HepG2 (cell line): ENCODE measurements around the gene HBA1. TPM values are rescaled to one million over a fixed set of nuclear protein-coding genes. Genes with fewer than 3 reads are reported as not detected.

Source experiments
- ATAC-seq: fragments of 200-7000 bp; cut with Tn5 transposase; 3 replicates; pipeline ENCODE4 v1.9.1; 2020; ENCODE audit warnings: mild to moderate bottlenecking, moderate library complexity
- BruUV-seq: library from RNA; stranded (reverse); fragments of 400-500 nt; replicated peaks from 2 replicates; lab custom pipeline; 2021; lab: Mats Ljungman, UMichigan
- CTCF ChIA-PET: fragments of 300-600 bp; formaldehyde crosslinking; extraction: SDS; loops from one replicate; lab custom pipeline; 2021; ENCODE audit warnings: low total read pairs, inconsistent platforms, low intra/inter-chr PET ratio; lab: Yijun Ruan, JAX
- POLR2A ChIA-PET: fragments of 350-600 bp; sonication (Branson Sonifier 250); formaldehyde crosslinking; loops from one replicate; lab custom pipeline; 2020; ENCODE audit warnings: antibody characterized with exemption, inconsistent platforms; lab: Yijun Ruan, JAX
- DNase-seq: peaks from one replicate; pipeline ENCODE4 v3.0.0-alpha.2; 2015; ENCODE audit warnings: low spot score
- FAIRE-seq: peaks from 3 replicates; lab custom pipeline; 2011; peaks lifted over from hg19 to GRCh38; lab: Jason Lieb, UNC
- H2AFZ ChIP-seq: one replicate; pipeline ENCODE4 v1.6.1; 2011; ENCODE audit warnings: low read length, inconsistent platforms
- H3K27ac ChIP-seq: fragments of 300-600 bp; 3 replicates; pipeline ENCODE4 v1.8.0; 2011; ENCODE audit warnings: mixed run types, mild to moderate bottlenecking, mixed read lengths, low read length, inconsistent platforms; ENCODE audit not compliant: insufficient read depth; ENCODE audit errors: extremely low read length
- H3K27me3 ChIP-seq, 2 experiments: fragments of 200-600 bp in 1 of 2; 2 replicates in 1 of 2; 3 replicates in 1 of 2; pipeline versions ENCODE4 v1.6.0 to v1.8.0; 2011; ENCODE audit warnings: low read length in 2 of 2, mild to moderate bottlenecking in 2 of 2, moderate library complexity in 2 of 2, inconsistent platforms in 1 of 2; ENCODE audit not compliant: insufficient read depth in 2 of 2, control insufficient read depth in 1 of 2
- H3K36me3 ChIP-seq, 2 experiments: fragments of 200-600 bp in 1 of 2; replicated peaks in 1 of 2; 2 replicates in 1 of 2; 3 replicates in 1 of 2; pipeline versions ENCODE4 v1.5.1 to v1.8.0; 2011; ENCODE audit warnings: low read length in 2 of 2, inconsistent platforms in 1 of 2; ENCODE audit not compliant: insufficient read depth in 2 of 2, control insufficient read depth in 1 of 2
- H3K4me1 ChIP-seq: 2 replicates; pipeline ENCODE4 v1.5.1; 2012; ENCODE audit warnings: low read length, inconsistent platforms; ENCODE audit not compliant: insufficient read depth
- H3K4me2 ChIP-seq: 2 replicates; pipeline ENCODE4 v1.6.0; 2011; ENCODE audit warnings: low read depth, low read length, inconsistent platforms
- H3K4me3 ChIP-seq, 3 experiments: fragments of 200-600 bp in 1 of 3; sonication (generic), shearing (Covaris generic) in 1 of 3; replicated peaks in 1 of 3; 2 replicates each; pipeline ENCODE4 v1.5.1; 2011 to 2016; ENCODE audit warnings: low read length in 3 of 3, inconsistent platforms in 2 of 3, low read depth in 2 of 3, mild to moderate bottlenecking in 2 of 3, control low read depth in 1 of 3, mixed read lengths in 1 of 3; ENCODE audit not compliant: insufficient read depth in 1 of 3
- H3K79me2 ChIP-seq: one replicate; pipeline ENCODE4 v1.6.1; 2011; ENCODE audit warnings: low read length, inconsistent platforms; ENCODE audit not compliant: insufficient read depth
- H3K9ac ChIP-seq: 2 replicates; pipeline ENCODE4 v1.6.0; 2011; ENCODE audit warnings: mild to moderate bottlenecking, low read depth, low read length, inconsistent platforms; ENCODE audit not compliant: insufficient read depth
- H3K9me3 ChIP-seq: 2 replicates; pipeline ENCODE4 v1.5.1; 2012; ENCODE audit warnings: mild to moderate bottlenecking, low read length
- H4K20me1 ChIP-seq: 2 replicates; pipeline ENCODE4 v1.6.0; 2011; ENCODE audit warnings: inconsistent platforms, mild to moderate bottlenecking, low read length, moderate library complexity; ENCODE audit not compliant: insufficient read depth
- BRD4 ChIP-seq: sonication (generic); formaldehyde crosslinking; IDR thresholded peaks from 2 replicates; pipeline ENCODE4 v1.4.0; 2020; ENCODE audit warnings: missing genetic modification reagents
- CENPBD1 ChIP-seq: sonication (generic); formaldehyde crosslinking; IDR thresholded peaks from 2 replicates; pipeline ENCODE4 v1.8.0; 2022; ENCODE audit warnings: missing genetic modification reagents, low read depth, mild to moderate bottlenecking, borderline replicate concordance
- FOXM1 ChIP-seq: sonication (generic); formaldehyde crosslinking; IDR thresholded peaks from 2 replicates; pipeline ENCODE4 v1.5.0; 2020; ENCODE audit warnings: missing genetic modification reagents
- NCOR1 ChIP-seq: fragments of 200-600 bp; sonication (generic); IDR thresholded peaks from 2 replicates; pipeline ENCODE4 v1.7.0; 2017; ENCODE audit warnings: antibody characterized with exemption, low read length, borderline replicate concordance
- POLR2A ChIP-seq, 2 experiments: IDR thresholded peaks; 2 replicates each; pipeline ENCODE4 v1.6.1; 2011; ENCODE audit warnings: low read depth in 2 of 2, low read length in 2 of 2, mild to moderate bottlenecking in 1 of 2, moderate library complexity in 1 of 2; ENCODE audit not compliant: insufficient read depth in 1 of 2
- PRPF4 ChIP-seq: fragments of 200-400 bp; formaldehyde crosslinking; IDR thresholded peaks from 2 replicates; pipeline ENCODE4 v1.6.1; 2016; ENCODE audit warnings: low read length, low read depth; ENCODE audit not compliant: poor library complexity, severe bottlenecking
- REXO4 ChIP-seq: sonication (generic); formaldehyde crosslinking; IDR thresholded peaks from 2 replicates; pipeline ENCODE4 v1.8.0; 2022; ENCODE audit warnings: missing genetic modification reagents, mild to moderate bottlenecking, borderline replicate concordance
- ZBTB38 ChIP-seq: sonication (generic); formaldehyde crosslinking; IDR thresholded peaks from 2 replicates; pipeline ENCODE4 v1.5.1; 2020; ENCODE audit warnings: mild to moderate bottlenecking, missing genetic modification reagents
- ZNF549 ChIP-seq: sonication (generic); formaldehyde crosslinking; IDR thresholded peaks from 2 replicates; pipeline ENCODE4 v1.5.0; 2020; ENCODE audit warnings: missing genetic modification reagents
- ZNF878 ChIP-seq: sonication (generic); formaldehyde crosslinking; IDR thresholded peaks from 2 replicates; pipeline ENCODE4 v1.8.1; 2023; ENCODE audit warnings: mild to moderate bottlenecking, missing genetic modification reagents, moderate library complexity
- WGBS: methylation state at CpG from one replicate; pipeline ENCODE4 v1.1.6; 2017; ENCODE audit warnings: low lambda C conversion rate; 5-methylcytosine and 5-hydroxymethylcytosine counted together
- in situ Hi-C: cut with HindIII; loops from 2 replicates; pipeline ENCODE4 v1.10.0; 2017; ENCODE audit warnings: low pct_unique_long_range_greater_than_20kb; ENCODE audit not compliant: extremely low pct_ligation_motif_present
- intact Hi-C: fragments of 100-400 bp; cut with micrococcal nuclease; formaldehyde crosslinking; loops from one replicate; pipeline ENCODE4 v1.10.0; 2022; ENCODE audit not compliant: unreplicated experiment
- polyA plus RNA-seq, 8 experiments: library from polyadenylated mRNA; depleted of rRNA in 3 of 8; stranded (reverse) in 7 of 8; unstranded in 1 of 8; fragments of >200 nt; fragmentation: Illumina TruSeq in 4 of 8; extraction: Trizol in 4 of 8; gene quantifications; 2 replicates each; pipeline versions ENCODE4 v1.2.1 to v1.2.3, GENCODE V29; 2011 to 2016; ENCODE audit warnings: low read depth in 4 of 8, missing spikeins in 1 of 8, mixed read lengths in 1 of 8; ENCODE audit not compliant: insufficient read depth in 1 of 8
- total RNA-seq, 5 experiments: library from RNA; depleted of rRNA; stranded (reverse); fragments of >200 nt; fragmentation: Illumina TruSeq; extraction: Trizol; gene quantifications; 2 replicates each; pipeline ENCODE4 v1.2.3, GENCODE V29; 2016; ENCODE audit warnings: low read depth in 1 of 5
- TF ChIP-seq, protein P1 (sequence below): sonication (generic); formaldehyde crosslinking; IDR thresholded peaks from 2 replicates; pipeline ENCODE4 v1.5.0; 2020; ENCODE audit warnings: missing genetic modification reagents

Gene HBA1
- total and polyA plus RNA-seq, 2 of the 13 experiments (the other 11 are each of a cell fraction or from before 2014, with no cell fraction given): 0.59 TPM; not detected in 1

- intact Hi-C loops: no loop called here
- Histone ChIP-seq H3K79me2 (peaks cover 7% of the 10 kb centered on the region), H3K4me2 (no peak overlapping the region), H3K4me1 (no peaks in the 10 kb centered on the region)
- DNase-seq: no peak
- POLR2A ChIA-PET: no interaction called here
- TF ChIP-seq FOXM1 (CRISPR knock-in tag) (no peak), POLR2A (IDR thresholded peaks at IDR 0.05; ENCODE audit: insufficient read depth in 1 of 2, low read depth in 2 of 2, low read length in 2 of 2) (no peak), NCOR1 (no peak), ZNF549 (CRISPR knock-in tag) (no peak), PRPF4 (no peak), ZBTB38 (CRISPR knock-in tag) (no peak)
- TF ChIP-seq, protein P1, sequence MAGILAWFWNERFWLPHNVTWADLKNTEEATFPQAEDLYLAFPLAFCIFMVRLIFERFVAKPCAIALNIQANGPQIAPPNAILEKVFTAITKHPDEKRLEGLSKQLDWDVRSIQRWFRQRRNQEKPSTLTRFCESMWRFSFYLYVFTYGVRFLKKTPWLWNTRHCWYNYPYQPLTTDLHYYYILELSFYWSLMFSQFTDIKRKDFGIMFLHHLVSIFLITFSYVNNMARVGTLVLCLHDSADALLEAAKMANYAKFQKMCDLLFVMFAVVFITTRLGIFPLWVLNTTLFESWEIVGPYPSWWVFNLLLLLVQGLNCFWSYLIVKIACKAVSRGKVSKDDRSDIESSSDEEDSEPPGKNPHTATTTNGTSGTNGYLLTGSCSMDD: no peak
- TF ChIP-seq, all 625 proteins: peak for 0
- H3K4me3 ChIP-seq: no peak overlapping the region
- CTCF ChIA-PET: no interaction called here
- no peak overlapping the region for H3K27ac ChIP-seq
- no peaks in the 10 kb centered on the region for H4K20me1 ChIP-seq
- no peak overlapping the region for H2AFZ ChIP-seq
- H3K9ac ChIP-seq: no peak overlapping the region
- no peaks in the 10 kb centered on the region for H3K9me3 ChIP-seq
- 100% methylated on average over 2 of the region's 2 CpGs for WGBS
- H3K36me3 ChIP-seq: peaks cover 0 to 21% of the 10 kb centered on the region in 2 experiments; a peak in 2 of 5 replicates
- no TSS peak for BruUV-seq
- no peaks in the 10 kb centered on the region for H3K27me3 ChIP-seq
- in situ Hi-C loops: no loop called here
- ATAC-seq: no peak
- no peak for FAIRE-seq
Measured at GRCh38 chr16:129075-129474, 47.4 kb upstream of the HBA1 start.

GRCh38 chr16:130533-131173, 45.8 kb upstream of the HBA1 start:
- 96% methylated on average over 15 of the region's 15 CpGs for WGBS
- H3K9me3 ChIP-seq: no peaks in the 10 kb centered on the region
- POLR2A ChIA-PET: no interaction called here
- ATAC-seq (no peak), FAIRE-seq (no peak), DNase-seq (no peak)
- in situ Hi-C loops: no loop called here
- TF ChIP-seq BRD4 (no peak), REXO4 (no peak), ZNF878 (CRISPR knock-in tag) (no peak), CENPBD1 (no peak)
- no peak overlapping the region for H3K9ac ChIP-seq
- no peak overlapping the region for H3K4me3 ChIP-seq
- no peak overlapping the region for H3K27ac ChIP-seq
- peaks cover 0 to 15% of the 10 kb centered on the region in 2 experiments; a peak in 2 of 5 replicates for H3K36me3 ChIP-seq
- no peaks in the 10 kb centered on the region for H3K27me3 ChIP-seq
- CTCF ChIA-PET: no interaction called here
- no peaks in the 10 kb centered on the region for H4K20me1 ChIP-seq
- intact Hi-C loops: no loop called here
- no peak overlapping the region for H3K4me2 ChIP-seq
- no TSS peak for BruUV-seq
- H2AFZ ChIP-seq: no peak overlapping the region
- H3K4me1 ChIP-seq: no peaks in the 10 kb centered on the region
- peaks cover 11% of the 10 kb centered on the region for H3K79me2 ChIP-seq
